NT2/D1 (cell line): ENCODE measurements around the gene LIFR.

ENCODE experiments used
- SUZ12 ChIP-seq: IDR thresholded peaks from 2 replicates; pipeline ENCODE4 v1.6.1; 2011; ENCODE audit not compliant: insufficient read length, insufficient read depth; ENCODE audit errors: extremely low read depth
- YY1 ChIP-seq: IDR thresholded peaks from 2 replicates; pipeline ENCODE4 v1.6.1; 2011; ENCODE audit not compliant: insufficient read length, insufficient read depth
- ZNF274 ChIP-seq: IDR thresholded peaks from 2 replicates; pipeline ENCODE4 v1.6.1; 2011; ENCODE audit warnings: mild to moderate bottlenecking, low read depth, low read length

GRCh38 chr5:38591523-38591849 is 35.0 kb upstream of the LIFR start:
- TF ChIP-seq ZNF274 (no peak), YY1 (no peak), SUZ12 (no peak)
